ENCODE data around the gene RAD54L.

Gene RAD54L

GRCh38 chr1:46247436-46248121 lies at the start of gene RAD54L:
TSS of gene RAD54L (plus strand) at chr1:46247763. CDS start at chr1:46248406, 643 bp downstream.
- DNase-seq (ENCODE audit: extremely low read depth, insufficient read length), result peak; percentile 96
- Histone ChIP-seq H3K36me3 (ENCODE audit: control insufficient read depth, insufficient read depth, low read length) (peaks cover 9% of the 10 kb centered on the region), H3K4me3 (replicated peaks; ENCODE audit: low read depth, low read length) (peak within 1 kb of the TSS; percentile 86), H3K27me3 (replicated peaks; ENCODE audit: control insufficient read depth, insufficient read depth, low read length) (no peaks in the 10 kb centered on the region)
- no peak for TF ChIP-seq CTCF (IDR thresholded peaks at IDR 0.05; ENCODE audit: insufficient read depth, low read length, poor library complexity, severe bottlenecking)

- Histone ChIP-seq H3K4me3 (replicated peaks; ENCODE audit: low read depth, low read length) (peak within 1 kb of the TSS; percentile 87), H3K36me3 (ENCODE audit: control insufficient read depth, insufficient read depth, low read length) (peaks cover 5% of the 10 kb centered on the region), H3K27me3 (replicated peaks; ENCODE audit: control insufficient read depth, insufficient read depth, low read length) (no peaks in the 10 kb centered on the region)
- peak; percentile 81 for DNase-seq (ENCODE audit: extremely low read depth, insufficient read length)
- TF ChIP-seq CTCF (IDR thresholded peaks at IDR 0.05; ENCODE audit: insufficient read depth, low read length, poor library complexity, severe bottlenecking), result peak; percentile 26
Observed at GRCh38 chr1:46197964-46198811, 49.4 kb upstream of the RAD54L start, which contains the start of gene POMGNT1. TSS of gene POMGNT1 (minus strand) at chr1:46198434. CDS start at chr1:46197821, 613 bp downstream.

- Histone ChIP-seq H3K4me3 (replicated peaks; ENCODE audit: low read depth, low read length) (peak overlapping the region; percentile 87), H3K27me3 (replicated peaks; ENCODE audit: control insufficient read depth, insufficient read depth, low read length) (no peaks in the 10 kb centered on the region), H3K36me3 (ENCODE audit: control insufficient read depth, insufficient read depth, low read length) (peaks cover 2% of the 10 kb centered on the region; the same call in 1 of the 2 replicates)
- DNase-seq (ENCODE audit: extremely low read depth, insufficient read length), result no peak
- no peak for TF ChIP-seq CTCF (IDR thresholded peaks at IDR 0.05; ENCODE audit: insufficient read depth, low read length, poor library complexity, severe bottlenecking)
Observed at GRCh38 chr1:46199233-46199749, 48.3 kb upstream of the RAD54L start.

- Histone ChIP-seq H3K4me3 (replicated peaks; ENCODE audit: low read depth, low read length) (no peak overlapping the region; the same call in 1 of the 2 replicates), H3K27me3 (replicated peaks; ENCODE audit: control insufficient read depth, insufficient read depth, low read length) (no peaks in the 10 kb centered on the region), H3K36me3 (ENCODE audit: control insufficient read depth, insufficient read depth, low read length) (no peaks in the 10 kb centered on the region)
- no peak for DNase-seq (ENCODE audit: extremely low read depth, insufficient read length)
- TF ChIP-seq CTCF (IDR thresholded peaks at IDR 0.05; ENCODE audit: insufficient read depth, low read length, poor library complexity, severe bottlenecking), result no peak
Observed at GRCh38 chr1:46203738-46204405, 43.7 kb upstream of the RAD54L start.

- DNase-seq (ENCODE audit: extremely low read depth, insufficient read length), result no peak
- no peak for TF ChIP-seq CTCF (IDR thresholded peaks at IDR 0.05; ENCODE audit: insufficient read depth, low read length, poor library complexity, severe bottlenecking)
- Histone ChIP-seq H3K4me3 (replicated peaks; ENCODE audit: low read depth, low read length) (no peak overlapping the region), H3K36me3 (ENCODE audit: control insufficient read depth, insufficient read depth, low read length) (no peaks in the 10 kb centered on the region), H3K27me3 (replicated peaks; ENCODE audit: control insufficient read depth, insufficient read depth, low read length) (no peaks in the 10 kb centered on the region)
Observed at GRCh38 chr1:46204406-46204742, 43.2 kb upstream of the RAD54L start.
